ENCODE data around the gene ACLY.

Gene ACLY

GRCh38 chr17:41823580-41823979 is 95.2 kb downstream of the ACLY start:
- no peak for DNase-seq

- DNase-seq = no peak
Observed at GRCh38 chr17:41823141-41823524, 95.6 kb downstream of the ACLY start.

GRCh38 chr17:41822216-41823140 is 96.3 kb downstream of the ACLY start:
- DNase-seq = no peak

GRCh38 chr17:41821776-41822175 is 97.0 kb downstream of the ACLY start:
- DNase-seq = no peak

- no peak for DNase-seq
Observed at GRCh38 chr17:41818024-41818423, 100.7 kb downstream of the ACLY start.
